ENCODE data around the gene CAP2. TPM values are rescaled to one million over a fixed set of nuclear protein-coding genes. Genes with fewer than 3 reads are reported as not detected.

The CAP2 gene
- total RNA-seq, 1 experiment from 2014 or later, result 37.0 TPM

GRCh38 chr6:17446713-17447112 lies 53.3 kb downstream of the CAP2 start:
- no peak for ATAC-seq
- no peak overlapping the region for H3K27ac ChIP-seq (ENCODE audit: low read length)
- in situ Hi-C loops (cut with HindIII; ENCODE audit: low pct_unique_long_range_greater_than_20kb, low sequenced_read_pairs) (no loop called here), intact Hi-C loops (cut with micrococcal nuclease; ENCODE audit: unreplicated experiment) (no loop called here)
- no TSS peak for BruUV-seq (replicated peaks)
- TF ChIP-seq POLR2AphosphoS5 (IDR thresholded peaks at IDR 0.05; ENCODE audit: low read depth, low read length) (no peak), SIN3A (IDR thresholded peaks at IDR 0.05; ENCODE audit: borderline replicate concordance, insufficient read depth, low read depth, low read length) (no peak), REST (IDR thresholded peaks at IDR 0.05; ENCODE audit: insufficient read depth in 1 of 2, low read depth in 2 of 2, low read length in 1 of 2) (no peak), TCF7L2 (IDR thresholded peaks at IDR 0.05; ENCODE audit: low read depth, low read length) (no peak)
- no peaks in the 10 kb centered on the region for H3K36me3 ChIP-seq (ENCODE audit: control insufficient read depth, insufficient read depth, low read length)
- no peak for DNase-seq (ENCODE audit: low read depth, low spot score)
- CTCF ChIA-PET, result no interaction called here
- no peak overlapping the region for H3K4me3 ChIP-seq (ENCODE audit: low read depth in 2 of 2, low read length in 2 of 2)
- no peaks in the 10 kb centered on the region for H3K9me3 ChIP-seq (ENCODE audit: control insufficient read depth, insufficient read depth, low read depth, low read length)
- H3K4me1 ChIP-seq (ENCODE audit: control insufficient read depth, insufficient read depth, low read length), result no peaks in the 10 kb centered on the region
- POLR2A ChIA-PET, result interaction anchor here (0.6 kb wide), 1 partner anchor 26 kb away, joined by 6 read pairs; no protein-coding TSS in a partner anchor
- H3K27me3 ChIP-seq (ENCODE audit: control insufficient read depth, insufficient read depth, low read length), result no peaks in the 10 kb centered on the region

- BruUV-seq (replicated peaks), result no TSS peak
- TF ChIP-seq TCF7L2 (IDR thresholded peaks at IDR 0.05; ENCODE audit: low read depth, low read length), result no peak
- TF ChIP-seq CTCF (IDR thresholded peaks at IDR 0.05), result no peak
- TF ChIP-seq SIN3A (IDR thresholded peaks at IDR 0.05; ENCODE audit: borderline replicate concordance, insufficient read depth, low read depth, low read length), result no peak
- TF ChIP-seq REST (IDR thresholded peaks at IDR 0.05; ENCODE audit: insufficient read depth in 1 of 2, low read depth in 2 of 2, low read length in 1 of 2), result no peak
- TF ChIP-seq POLR2AphosphoS5 (IDR thresholded peaks at IDR 0.05; ENCODE audit: low read depth, low read length), result no peak
- ATAC-seq, result no peak
- no peak overlapping the region for H3K4me3 ChIP-seq (ENCODE audit: low read depth in 2 of 2, low read length in 2 of 2)
- H3K27me3 ChIP-seq (ENCODE audit: control insufficient read depth, insufficient read depth, low read length), result no peaks in the 10 kb centered on the region
- intact Hi-C loops (cut with micrococcal nuclease; ENCODE audit: unreplicated experiment), result no loop called here
- DNase-seq (ENCODE audit: low read depth, low spot score), result no peak
- H3K27ac ChIP-seq (ENCODE audit: low read length), result no peak overlapping the region
- POLR2A ChIA-PET, result interaction anchor here (0.5 kb wide), 1 partner anchor 209 kb away, joined by 7 read pairs; no protein-coding TSS in a partner anchor
- H3K36me3 ChIP-seq (ENCODE audit: control insufficient read depth, insufficient read depth, low read length), result no peaks in the 10 kb centered on the region
- in situ Hi-C loops (cut with HindIII; ENCODE audit: low pct_unique_long_range_greater_than_20kb, low sequenced_read_pairs), result no loop called here
- no peaks in the 10 kb centered on the region for H3K9me3 ChIP-seq (ENCODE audit: control insufficient read depth, insufficient read depth, low read depth, low read length)
- no peaks in the 10 kb centered on the region for H3K4me1 ChIP-seq (ENCODE audit: control insufficient read depth, insufficient read depth, low read length)
- CTCF ChIA-PET, result no interaction called here
Measured at GRCh38 chr6:17448165-17448564, 54.8 kb downstream of the CAP2 start.
